Stimulated activated CD8-positive, alpha-beta memory T cell treated with anti-CD3 and anti-CD28 coated beads, Interleukin-7, amount 100 ng/mL, for 48 hours (primary cell): Measurements from ENCODE around the gene NR4A1.
"Not testable (repeated sequence)": the region's sequence is repeated elsewhere in the genome, so short reads cannot be mapped to it uniquely, and the experiment has no call there.

ENCODE experiments used
- DNase-seq, 2 donors: peaks; one replicate each; pipeline ENCODE4 v3.0.0-alpha.2; 2020; ENCODE audit warnings: low read depth in 1 of 2; ENCODE audit errors: extremely low read depth in 1 of 2

The NR4A1 gene

GRCh38 chr12:52093346-52093745 lies 42.1 kb downstream of the NR4A1 start:
- DNase-seq: no peak

DNA sequence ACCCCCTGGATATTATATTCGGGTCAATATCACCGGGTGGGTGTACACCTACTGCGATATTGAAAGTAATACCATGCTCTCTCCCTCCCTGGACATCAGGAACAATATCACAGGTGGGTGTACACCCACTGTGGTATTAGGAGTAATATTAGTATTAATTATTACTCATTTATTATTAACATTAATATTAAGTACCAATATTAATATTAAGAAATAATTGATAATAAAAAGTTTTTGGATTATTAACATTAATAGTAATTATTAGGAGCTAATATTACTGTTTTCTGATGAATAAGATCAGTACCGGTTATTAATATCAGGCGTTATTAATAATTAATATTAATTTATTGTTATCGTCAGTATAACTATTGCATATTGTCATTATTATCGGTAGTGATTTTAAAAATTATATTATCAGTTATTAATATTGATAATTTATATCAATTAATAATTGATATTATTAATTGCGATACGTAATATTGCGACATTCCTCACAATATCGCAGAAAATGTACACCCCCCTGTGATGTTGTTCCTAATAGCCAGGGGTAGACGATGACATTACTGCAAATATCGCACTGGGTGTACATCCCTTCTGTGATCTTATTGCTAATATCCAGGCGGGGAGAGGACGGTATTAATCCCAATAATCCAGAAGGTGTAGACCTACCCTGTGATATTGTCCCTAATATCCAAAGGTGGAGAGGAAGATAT lies 45.2 kb downstream of the NR4A1 start:
- DNase-seq: no peak

DNA sequence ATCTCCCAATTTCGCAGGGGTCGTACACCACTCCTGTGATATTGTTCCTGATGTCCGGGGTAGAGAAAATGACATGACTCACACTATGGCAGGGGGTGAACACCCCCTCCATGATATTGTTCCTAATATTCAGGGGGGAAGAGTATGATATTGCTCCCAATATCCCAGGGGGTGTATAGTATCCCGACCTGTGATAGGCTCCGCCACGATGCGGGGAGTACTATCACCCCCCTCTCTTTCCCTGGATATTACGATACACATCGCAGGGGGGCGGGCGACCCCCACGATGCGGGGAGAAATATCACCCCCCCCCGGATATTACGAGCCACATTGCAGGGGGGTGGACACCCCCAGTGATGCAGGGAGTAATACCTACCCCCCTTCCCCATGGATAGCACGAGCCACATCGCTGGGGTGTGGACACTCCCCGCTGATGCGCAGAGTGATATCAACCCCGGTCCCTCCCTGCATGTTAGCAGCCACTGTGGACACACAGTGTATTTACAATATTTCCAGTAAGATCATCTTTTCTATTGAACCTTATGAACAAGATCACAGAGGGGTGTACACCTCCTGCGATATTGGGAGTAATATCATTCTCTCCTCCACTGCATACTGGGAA lies 45.9 kb downstream of the NR4A1 start:
- DNase-seq: no peak

DNA sequence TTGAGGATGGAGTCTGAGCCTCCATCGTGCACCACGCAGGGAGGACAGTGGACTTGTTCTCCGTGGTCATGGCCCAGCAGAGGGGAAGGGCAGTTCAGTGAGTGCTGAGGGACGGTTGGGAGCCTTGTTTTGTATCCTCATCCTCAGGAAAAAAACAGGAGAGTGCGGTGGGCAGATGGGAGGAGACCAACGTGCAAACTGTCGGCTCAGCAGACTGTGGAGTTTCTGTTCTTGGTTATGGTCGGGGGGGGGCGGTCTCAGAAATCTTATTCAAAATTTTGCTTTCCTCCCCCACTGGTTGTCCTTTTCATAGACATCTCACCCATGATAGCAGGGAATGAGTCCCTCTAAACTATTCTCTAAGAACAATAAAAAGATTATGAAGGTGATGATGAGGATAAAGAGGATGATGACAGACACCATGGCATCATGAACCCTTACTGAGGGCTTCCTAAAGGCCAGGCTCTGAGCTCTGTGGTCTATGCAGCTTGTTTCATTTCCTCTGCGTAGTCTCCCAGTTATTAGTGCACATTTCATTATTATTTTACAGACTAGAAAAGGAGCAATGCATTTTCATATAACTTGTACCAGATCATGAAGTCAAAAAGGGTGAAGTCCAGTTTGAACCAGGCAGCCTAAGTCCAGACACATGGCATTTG lies 53.3 kb downstream of the NR4A1 start:
- DNase-seq: not testable (repeated sequence)
